Retinal pigment epithelial cell (primary cell): ENCODE measurements around the gene RHOF.
"Not testable (repeated sequence)": the region's sequence is repeated elsewhere in the genome, so short reads cannot be mapped to it uniquely, and the experiment has no call there.

Experiments
- DNase-seq: peaks from one replicate; pipeline ENCODE4 v3.0.0-alpha.2; 2010; ENCODE audit warnings: low read depth
- H3K4me3 ChIP-seq: 2 replicates; pipeline ENCODE4 v1.5.1; 2011; ENCODE audit warnings: mild to moderate bottlenecking, low read length, control low read depth, moderate library complexity
- TF ChIP-seq, protein P1 (sequence below): conservative IDR thresholded peaks from 2 replicates; pipeline ENCODE4 v1.5.1; 2011; ENCODE audit warnings: low read depth, low read length, control low read depth, inconsistent platforms

RHOF gene

DNA sequence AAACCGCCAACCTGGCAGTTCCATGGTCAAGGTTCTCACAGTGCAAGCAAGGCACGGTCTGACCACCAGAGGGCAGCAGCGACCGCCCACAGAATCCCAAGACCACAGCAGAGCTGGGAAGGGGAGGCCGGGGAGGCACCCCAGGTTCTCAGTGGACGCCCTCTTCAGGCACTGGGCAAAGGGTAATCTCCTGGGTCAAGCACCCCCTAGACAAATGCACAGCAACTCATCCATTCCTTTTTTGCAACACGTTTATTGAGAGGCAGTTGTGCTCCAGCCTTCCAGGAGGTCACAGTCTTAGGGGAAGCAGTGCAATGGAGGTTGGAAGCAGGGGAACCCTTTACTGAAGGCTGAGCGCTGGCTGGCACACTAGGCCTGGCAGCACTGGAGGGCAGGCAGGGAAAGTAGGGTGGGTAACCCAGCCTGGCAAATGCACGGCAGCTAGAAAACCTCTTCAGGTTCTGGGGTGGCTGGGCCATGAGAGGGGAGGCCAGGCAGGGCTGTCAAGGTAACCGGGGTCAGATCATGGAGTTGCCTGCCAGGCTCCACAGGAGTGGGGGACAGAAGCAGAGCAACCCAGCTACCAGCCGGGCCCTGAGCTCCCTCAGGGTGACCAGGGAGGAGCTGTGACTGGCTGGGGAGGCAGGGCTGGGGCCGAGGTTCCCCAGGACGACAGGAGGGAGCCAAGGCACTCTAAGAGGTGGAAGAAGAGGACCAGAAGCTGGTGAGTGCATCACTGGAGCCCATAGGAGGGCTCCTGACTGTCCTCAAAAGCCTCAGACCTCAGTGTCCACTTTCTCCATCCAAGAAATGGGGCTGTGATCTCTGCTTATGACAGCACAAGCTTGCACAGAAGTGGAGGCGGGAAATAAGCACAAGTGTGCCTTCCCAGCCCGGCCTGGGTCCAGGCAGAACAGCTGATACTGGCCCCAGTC is 1.8 kb upstream of the RHOF start:
- DNase-seq: no peak
- TF ChIP-seq, protein P1, sequence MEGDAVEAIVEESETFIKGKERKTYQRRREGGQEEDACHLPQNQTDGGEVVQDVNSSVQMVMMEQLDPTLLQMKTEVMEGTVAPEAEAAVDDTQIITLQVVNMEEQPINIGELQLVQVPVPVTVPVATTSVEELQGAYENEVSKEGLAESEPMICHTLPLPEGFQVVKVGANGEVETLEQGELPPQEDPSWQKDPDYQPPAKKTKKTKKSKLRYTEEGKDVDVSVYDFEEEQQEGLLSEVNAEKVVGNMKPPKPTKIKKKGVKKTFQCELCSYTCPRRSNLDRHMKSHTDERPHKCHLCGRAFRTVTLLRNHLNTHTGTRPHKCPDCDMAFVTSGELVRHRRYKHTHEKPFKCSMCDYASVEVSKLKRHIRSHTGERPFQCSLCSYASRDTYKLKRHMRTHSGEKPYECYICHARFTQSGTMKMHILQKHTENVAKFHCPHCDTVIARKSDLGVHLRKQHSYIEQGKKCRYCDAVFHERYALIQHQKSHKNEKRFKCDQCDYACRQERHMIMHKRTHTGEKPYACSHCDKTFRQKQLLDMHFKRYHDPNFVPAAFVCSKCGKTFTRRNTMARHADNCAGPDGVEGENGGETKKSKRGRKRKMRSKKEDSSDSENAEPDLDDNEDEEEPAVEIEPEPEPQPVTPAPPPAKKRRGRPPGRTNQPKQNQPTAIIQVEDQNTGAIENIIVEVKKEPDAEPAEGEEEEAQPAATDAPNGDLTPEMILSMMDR: peak; percentile 96
- no peak overlapping the region for H3K4me3 ChIP-seq

DNA sequence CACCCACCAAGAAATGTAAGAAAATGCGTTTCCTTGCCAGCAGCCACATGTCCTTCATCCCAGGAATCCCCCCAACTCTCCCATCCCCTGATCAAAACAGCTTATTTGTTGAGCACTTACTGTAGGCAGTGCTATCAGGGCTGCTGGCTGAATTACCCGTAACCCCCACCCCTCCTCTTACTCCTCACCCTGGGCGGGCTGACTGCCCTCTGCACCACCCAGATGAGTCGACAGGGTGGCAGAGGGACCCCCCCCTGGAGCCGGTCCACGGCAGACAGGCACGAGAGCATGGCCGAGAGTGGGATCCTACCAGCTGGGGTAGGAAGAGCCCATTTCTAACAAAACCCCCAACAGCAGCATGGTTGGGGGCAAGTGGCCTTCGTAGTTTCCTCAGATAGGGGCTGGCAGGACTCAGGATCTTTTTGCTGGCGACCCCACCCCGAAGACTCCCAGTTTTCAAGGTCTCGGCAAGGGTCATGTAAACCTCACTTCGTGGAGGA is 1.1 kb upstream of the RHOF start:
- no peak for DNase-seq
- TF ChIP-seq, protein P1: no peak

DNA sequence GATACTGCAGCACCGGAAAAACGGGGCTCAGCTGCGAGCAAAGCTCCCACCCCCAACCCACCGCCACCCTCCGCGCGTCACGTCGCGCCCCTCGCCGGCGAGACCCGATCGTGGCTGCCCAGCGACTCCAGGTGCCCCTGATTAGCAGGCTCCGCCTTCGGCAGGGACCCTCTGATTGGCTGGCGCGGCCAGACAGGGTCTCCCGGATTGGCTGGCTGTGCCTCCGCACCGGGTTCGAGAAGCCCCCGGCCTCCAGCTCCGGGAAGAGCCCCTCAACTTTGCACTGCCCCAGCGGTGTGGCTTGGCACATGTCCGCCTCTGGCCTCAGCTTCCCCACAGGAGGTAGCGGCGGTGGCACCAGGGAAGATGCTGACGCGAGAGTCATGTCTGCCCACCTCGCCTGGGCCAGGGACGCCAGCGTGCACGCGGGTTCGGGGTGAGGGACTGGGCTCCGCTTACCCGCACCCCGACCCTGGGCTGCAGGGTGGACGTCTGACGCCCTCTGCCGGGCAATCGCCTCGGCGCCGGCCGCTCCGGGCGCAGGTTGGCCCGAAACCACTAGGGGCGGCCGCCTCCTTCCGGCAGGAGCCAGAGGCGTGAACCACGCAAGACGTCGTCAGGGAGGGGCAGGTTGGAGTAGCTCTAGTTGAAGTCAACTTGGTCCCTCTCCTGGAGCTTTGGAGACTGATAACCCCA is 498 bp upstream of the RHOF start:
- H3K4me3 ChIP-seq: peak overlapping the region; percentile 63
- no peak for DNase-seq
- TF ChIP-seq, protein P1: peak; percentile 100

More for the DNA sequence above, 1.1 kb upstream of the RHOF start:
- peak overlapping the region; percentile 9 for H3K4me3 ChIP-seq

DNA sequence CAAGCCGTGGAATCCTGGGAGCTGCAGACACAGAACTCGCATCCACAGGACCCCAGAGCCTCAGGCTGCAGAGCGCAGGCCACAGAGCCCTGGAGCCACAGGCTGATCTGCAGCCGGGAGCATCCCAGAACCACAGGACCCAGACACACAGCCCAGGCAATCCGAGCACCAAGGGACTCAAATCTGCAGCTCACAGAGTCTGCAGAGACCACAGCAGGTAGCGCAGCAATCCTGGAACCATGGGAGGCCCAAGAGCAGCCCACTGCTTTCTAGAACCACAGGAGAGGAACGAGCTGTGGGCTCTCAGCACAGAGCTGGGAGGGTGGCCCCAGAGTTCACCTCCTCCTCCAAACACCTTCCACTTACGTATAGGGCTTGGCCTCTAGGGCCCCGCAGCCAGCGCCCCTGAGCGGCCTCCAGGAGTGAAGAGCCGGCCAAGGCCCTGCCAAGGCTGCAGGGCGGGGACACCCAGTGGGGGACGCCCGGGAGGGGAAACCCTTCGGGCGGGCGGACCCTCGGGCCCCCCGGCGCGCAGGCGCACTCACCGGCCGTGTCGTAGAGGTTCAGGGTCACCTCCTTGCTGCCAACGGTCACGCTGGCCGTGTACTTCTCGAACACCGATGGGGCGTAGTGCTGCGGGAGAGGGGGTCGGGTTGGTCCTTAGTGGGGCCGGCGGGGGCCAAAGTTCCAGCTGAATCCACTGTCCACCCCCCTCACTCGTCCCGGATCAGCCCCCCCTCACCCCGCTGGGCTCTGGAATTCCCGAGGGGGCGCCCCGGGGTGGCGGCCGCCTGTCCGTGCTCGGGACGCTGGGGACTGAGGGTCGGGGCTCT is 665 bp downstream of the RHOF start:
- TF ChIP-seq, protein P1: peak; percentile 5
- DNase-seq: no peak
- peak overlapping the region; percentile 63 for H3K4me3 ChIP-seq

DNA sequence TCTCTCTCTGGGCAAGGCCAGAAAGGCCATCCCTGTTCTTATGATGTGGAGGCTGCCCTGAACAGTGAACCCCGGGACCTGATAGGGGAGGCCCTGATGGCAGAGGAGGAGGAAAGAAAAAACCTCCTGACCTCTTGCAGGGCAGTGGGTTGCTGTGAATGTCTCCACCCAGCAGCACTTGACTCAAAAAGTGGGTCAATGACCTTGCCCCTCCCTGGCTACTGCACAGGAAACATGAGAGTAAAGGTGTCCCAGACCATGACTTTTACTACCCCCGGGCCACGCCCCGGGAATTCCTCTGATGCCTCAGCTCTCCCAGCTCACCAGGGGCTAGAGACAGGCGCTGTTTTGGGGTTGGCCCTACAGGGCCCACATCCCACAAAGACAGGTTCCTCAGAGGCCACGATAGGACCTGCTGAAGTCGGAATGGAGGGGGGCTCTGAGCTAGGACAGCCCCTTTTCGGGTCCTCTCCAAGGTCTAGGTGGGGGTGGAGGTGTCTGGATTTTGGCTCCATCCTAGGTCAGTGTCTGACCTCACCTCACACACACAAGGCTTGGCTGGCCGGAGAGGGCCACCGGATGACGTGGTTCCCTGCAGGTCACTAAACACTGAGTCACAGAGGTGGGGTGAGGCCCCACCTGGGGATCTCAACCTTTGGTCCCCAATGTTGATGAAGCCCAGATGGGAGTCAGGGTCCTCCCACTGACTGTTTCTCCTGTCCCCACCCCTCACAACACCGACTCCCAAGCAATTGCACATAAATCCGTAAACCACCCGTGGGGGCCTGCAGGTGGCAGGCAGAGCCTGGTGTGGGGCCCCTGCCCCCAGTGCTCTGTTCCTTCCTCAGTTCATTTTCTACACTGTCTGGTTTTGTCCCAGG is 1.6 kb downstream of the RHOF start:
- DNase-seq: no peak
- H3K4me3 ChIP-seq: peak overlapping the region; percentile 63
- TF ChIP-seq, protein P1: no peak

DNA sequence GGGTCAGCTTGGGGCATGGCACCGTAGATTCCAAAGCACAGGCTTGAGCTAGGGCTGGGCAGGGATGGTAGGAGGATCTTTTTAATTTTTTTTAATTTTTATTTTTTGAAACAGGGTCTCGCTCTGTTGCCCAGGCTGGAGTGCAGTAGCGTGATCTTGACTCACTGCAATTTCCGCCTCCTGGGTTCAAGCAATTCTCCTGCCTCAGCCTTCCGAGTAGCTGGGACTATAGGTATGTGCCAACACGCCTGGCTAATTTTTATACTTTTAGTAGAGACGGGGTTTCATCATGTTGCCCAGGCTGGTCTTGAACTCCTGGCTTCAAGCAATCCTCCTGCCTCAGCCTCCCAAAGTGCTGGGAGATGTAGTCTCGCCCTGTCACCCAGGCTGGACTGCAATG is 2.7 kb downstream of the RHOF start:
- H3K4me3 ChIP-seq, DNase-seq: not testable (repeated sequence)
